22Rv1 (cell line): Measurements from ENCODE around the gene MED29.
"Not testable (repeated sequence)": the region's sequence is repeated elsewhere in the genome, so short reads cannot be mapped to it uniquely, and the experiment has no call there.

Experiments
- H3K27ac ChIP-seq: fragments of 450-650 bp; 2 replicates; pipeline ENCODE4 v1.5.1; 2017
- CTCF ChIP-seq: fragments of 450-650 bp; IDR thresholded peaks from 2 replicates; pipeline ENCODE4 v1.5.1; 2017; ENCODE audit warnings: mild to moderate bottlenecking
- ZFX ChIP-seq: fragments of 450-650 bp; IDR thresholded peaks from 2 replicates; pipeline ENCODE4 v1.6.1; 2017; ENCODE audit warnings: antibody characterized with exemption, borderline replicate concordance

The MED29 gene

GRCh38 chr19:39372047-39372802 lies 19.0 kb upstream of the MED29 start:
- no peak overlapping the region for H3K27ac ChIP-seq
- TF ChIP-seq CTCF (no peak), ZFX (no peak)

GRCh38 chr19:39372941-39373340 lies 18.2 kb upstream of the MED29 start:
- TF ChIP-seq ZFX: no peak
- no peak for TF ChIP-seq CTCF
- no peak overlapping the region for H3K27ac ChIP-seq

GRCh38 chr19:39375929-39376328 lies 15.2 kb upstream of the MED29 start:
- no peak for TF ChIP-seq CTCF
- TF ChIP-seq ZFX: no peak
- no peak overlapping the region for H3K27ac ChIP-seq

GRCh38 chr19:39377373-39378362 lies 13.5 kb upstream of the MED29 start:
- H3K27ac ChIP-seq: no peak overlapping the region

GRCh38 chr19:39379366-39379765 lies 11.8 kb upstream of the MED29 start:
- H3K27ac ChIP-seq: not testable (repeated sequence)

More at GRCh38 chr19:39377373-39378362, 13.5 kb upstream of the MED29 start:
- TF ChIP-seq ZFX: no peak
- TF ChIP-seq CTCF: no peak

GRCh38 chr19:39379865-39380396 lies 11.2 kb upstream of the MED29 start:
- no peak overlapping the region for H3K27ac ChIP-seq
- TF ChIP-seq ZFX: no peak
- no peak for TF ChIP-seq CTCF

- no peak for TF ChIP-seq CTCF
- no peak overlapping the region for H3K27ac ChIP-seq
These were observed 10.4 kb upstream of the MED29 start for GRCh38 chr19:39380521-39381502.
